Uterus (tissue), 4 donors: Measurements from ENCODE around the gene LMX1B. TPM values are rescaled to one million over a fixed set of nuclear protein-coding genes. Genes with fewer than 3 reads are reported as not detected.

Experiments
- DNase-seq, 2 donors: peaks; one replicate each; pipeline ENCODE4 v3.0.0-alpha.2; 2019 to 2020
- H3K27ac ChIP-seq, 2 donors: fragments of 200-600 bp; sonication (generic); 1 replicate in 1 of 2; 2 replicates in 1 of 2; pipeline ENCODE4 v1.5.1; 2016 to 2018
- H3K27me3 ChIP-seq, 2 donors: fragments of 200-600 bp; sonication (generic); one replicate each; pipeline ENCODE4 v1.5.1; 2018 to 2019; ENCODE audit warnings: control low read depth in 1 of 2
- H3K36me3 ChIP-seq, 2 donors: fragments of 200-600 bp; sonication (generic); one replicate each; pipeline ENCODE4 v1.5.1; 2019; ENCODE audit warnings: control low read depth in 1 of 2
- H3K4me1 ChIP-seq, 2 donors: fragments of 200-600 bp; sonication (generic); one replicate each; pipeline ENCODE4 v1.5.1; 2018 to 2019; ENCODE audit warnings: control low read depth in 1 of 2
- H3K4me3 ChIP-seq, 2 donors: fragments of 200-600 bp; sonication (generic); 1 replicate in 1 of 2; 2 replicates in 1 of 2; pipeline ENCODE4 v1.5.1; 2018 to 2019; ENCODE audit warnings: mild to moderate bottlenecking in 1 of 2
- H3K9me3 ChIP-seq, 2 donors: fragments of 200-600 bp; sonication (generic); one replicate each; pipeline ENCODE4 v1.5.1; 2019; ENCODE audit warnings: control low read depth in 1 of 2
- POLR2A ChIP-seq, 2 donors: fragments of 450-650 bp; IDR thresholded peaks; one replicate each; pipeline ENCODE4 v1.6.1; 2016; ENCODE audit warnings: antibody characterized with exemption in 2 of 2, mild to moderate bottlenecking in 1 of 2, moderate library complexity in 1 of 2
- intact Hi-C: fragments of 100-400 bp; cut with DNase I; formaldehyde crosslinking; loops from one replicate; pipeline ENCODE4 v1.15.1; 2023; ENCODE audit warnings: low total_unique reads
- total RNA-seq, 4 donors: library from RNA; depleted of rRNA in 3 of 4; stranded (reverse); fragments of >200 nt in 3 of 4; gene quantifications; one replicate each; pipeline versions ENCODE4 v1.1.0 to v1.2.4, GENCODE V29; 2014 to 2023
- TF ChIP-seq, protein P1 (sequence below), 4 experiments: fragments of 200-600 bp in 2 of 4; fragments of 450-650 bp in 2 of 4; sonication (generic) in 2 of 4; IDR thresholded peaks; one replicate each; pipeline ENCODE4 v1.5.1; 2016 to 2019; ENCODE audit warnings: antibody characterized with exemption in 4 of 4, mild to moderate bottlenecking in 2 of 4, moderate library complexity in 1 of 4
- donor health status: DM: yes; HTN: yes; CAD: no.

LMX1B gene
- total RNA-seq, 4 donors from 2014 or later: not detected

GRCh38 chr9:126635061-126635460, 21.3 kb downstream of the LMX1B start:
- Histone ChIP-seq H3K9me3 (no peaks in the 10 kb centered on the region), H3K27ac (no peak overlapping the region), H3K36me3 (no peaks in the 10 kb centered on the region), H3K27me3 (peaks cover 0 to 20% of the 10 kb centered on the region in 2 donors), H3K4me3 (no peak overlapping the region), H3K4me1 (peaks cover 0 to 3% of the 10 kb centered on the region in 2 donors)
- intact Hi-C loops: no loop called here
- TF ChIP-seq POLR2A (IDR thresholded peaks at IDR 0.05): no peak
- TF ChIP-seq, protein P1, sequence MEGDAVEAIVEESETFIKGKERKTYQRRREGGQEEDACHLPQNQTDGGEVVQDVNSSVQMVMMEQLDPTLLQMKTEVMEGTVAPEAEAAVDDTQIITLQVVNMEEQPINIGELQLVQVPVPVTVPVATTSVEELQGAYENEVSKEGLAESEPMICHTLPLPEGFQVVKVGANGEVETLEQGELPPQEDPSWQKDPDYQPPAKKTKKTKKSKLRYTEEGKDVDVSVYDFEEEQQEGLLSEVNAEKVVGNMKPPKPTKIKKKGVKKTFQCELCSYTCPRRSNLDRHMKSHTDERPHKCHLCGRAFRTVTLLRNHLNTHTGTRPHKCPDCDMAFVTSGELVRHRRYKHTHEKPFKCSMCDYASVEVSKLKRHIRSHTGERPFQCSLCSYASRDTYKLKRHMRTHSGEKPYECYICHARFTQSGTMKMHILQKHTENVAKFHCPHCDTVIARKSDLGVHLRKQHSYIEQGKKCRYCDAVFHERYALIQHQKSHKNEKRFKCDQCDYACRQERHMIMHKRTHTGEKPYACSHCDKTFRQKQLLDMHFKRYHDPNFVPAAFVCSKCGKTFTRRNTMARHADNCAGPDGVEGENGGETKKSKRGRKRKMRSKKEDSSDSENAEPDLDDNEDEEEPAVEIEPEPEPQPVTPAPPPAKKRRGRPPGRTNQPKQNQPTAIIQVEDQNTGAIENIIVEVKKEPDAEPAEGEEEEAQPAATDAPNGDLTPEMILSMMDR (IDR thresholded peaks at IDR 0.05): no peak
- no peak for DNase-seq

- no peak overlapping the region for H3K4me3 ChIP-seq
- no peak for TF ChIP-seq POLR2A (IDR thresholded peaks at IDR 0.05)
- TF ChIP-seq, protein P1 (IDR thresholded peaks at IDR 0.05): no peak
- no peak for DNase-seq
- intact Hi-C loops: no loop called here
- peaks cover 0 to 3% of the 10 kb centered on the region in 2 donors for H3K4me1 ChIP-seq
- no peaks in the 10 kb centered on the region for H3K9me3 ChIP-seq
- no peaks in the 10 kb centered on the region for H3K36me3 ChIP-seq
- H3K27ac ChIP-seq: no peak overlapping the region
- peaks cover 0 to 20% of the 10 kb centered on the region in 2 donors for H3K27me3 ChIP-seq
Observed at GRCh38 chr9:126635661-126636439, 22.1 kb downstream of the LMX1B start.

DNA sequence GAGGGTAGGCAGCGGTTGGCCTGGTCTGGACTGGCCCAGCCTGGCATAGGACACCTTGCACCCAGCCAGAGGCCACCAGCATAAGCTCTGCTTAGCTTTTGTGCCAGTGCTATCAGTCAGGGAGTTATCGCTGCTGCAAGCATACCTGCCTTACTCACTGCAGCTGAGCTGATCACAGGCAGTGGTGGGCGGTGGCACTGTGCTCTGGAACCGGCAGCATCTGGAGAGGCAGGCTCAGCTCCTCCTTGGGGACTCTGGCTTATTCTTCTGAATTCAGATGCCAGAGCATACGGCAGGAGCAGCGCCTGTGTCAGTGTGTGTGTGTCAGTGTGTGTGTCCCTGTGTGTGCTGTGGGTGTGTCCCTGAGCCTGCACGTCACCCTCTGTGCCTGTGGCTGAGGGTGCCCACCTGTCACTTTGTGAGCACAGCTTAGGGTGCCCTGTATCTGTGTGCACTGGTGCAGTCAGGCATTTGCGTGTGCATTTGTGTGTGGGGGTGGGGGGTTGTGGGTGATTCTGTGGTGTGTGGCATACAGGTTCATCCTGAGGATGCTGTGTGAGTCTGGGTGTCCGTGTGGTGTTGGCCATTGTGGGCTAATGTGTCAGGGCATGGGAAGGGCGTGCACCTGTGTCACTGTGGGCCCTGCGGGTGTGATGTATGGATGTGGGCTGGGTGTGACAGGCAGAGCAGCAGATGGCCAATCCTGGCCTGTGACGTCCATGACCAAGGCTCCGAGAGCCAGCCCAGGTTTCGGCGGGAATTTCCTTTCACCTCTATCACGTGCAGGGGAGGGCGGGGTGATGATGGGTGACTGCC, 23.5 kb downstream of the LMX1B start:
- no peaks in the 10 kb centered on the region for H3K36me3 ChIP-seq
- H3K4me1 ChIP-seq: peaks cover 0 to 3% of the 10 kb centered on the region in 2 donors
- no peak for TF ChIP-seq POLR2A (IDR thresholded peaks at IDR 0.05)
- TF ChIP-seq, protein P1 (IDR thresholded peaks at IDR 0.05): no peak
- peaks cover 0 to 20% of the 10 kb centered on the region in 2 donors for H3K27me3 ChIP-seq
- no peak overlapping the region for H3K4me3 ChIP-seq
- H3K27ac ChIP-seq: no peak overlapping the region
- no peaks in the 10 kb centered on the region for H3K9me3 ChIP-seq
- intact Hi-C loops: no loop called here
- DNase-seq: no peak

DNA sequence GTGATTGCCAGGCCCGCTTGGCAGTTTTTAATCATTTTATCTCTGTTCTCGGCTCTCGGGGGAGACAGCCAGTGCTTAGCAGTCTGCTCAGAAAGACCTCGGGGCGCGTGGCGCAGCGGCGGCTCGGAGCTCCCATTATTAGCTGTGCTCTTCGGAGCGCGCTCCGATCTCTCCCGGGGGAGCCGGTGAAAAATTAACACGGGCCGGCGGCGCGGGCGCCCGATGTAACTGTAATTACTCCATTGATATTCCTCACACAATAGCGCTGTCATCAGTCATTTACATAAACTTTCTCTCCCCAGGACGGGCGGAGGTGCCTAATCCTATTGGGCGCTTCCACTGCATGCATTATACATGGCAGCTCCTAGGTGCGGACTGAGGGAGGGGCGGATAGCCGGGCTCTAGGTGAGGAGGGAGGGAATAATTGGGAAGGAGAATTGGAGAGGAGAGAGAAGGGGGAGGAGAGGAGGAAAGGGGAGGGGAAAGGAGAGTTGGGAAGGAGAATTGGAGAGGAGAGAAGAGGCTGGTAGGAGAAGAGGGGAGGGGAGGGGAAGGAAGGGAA, 24.9 kb downstream of the LMX1B start:
- no peaks in the 10 kb centered on the region for H3K36me3 ChIP-seq
- no peak for TF ChIP-seq POLR2A (IDR thresholded peaks at IDR 0.05)
- TF ChIP-seq, protein P1 (IDR thresholded peaks at IDR 0.05): no peak
- no peak overlapping the region for H3K4me3 ChIP-seq
- H3K9me3 ChIP-seq: no peaks in the 10 kb centered on the region
- no peak for DNase-seq
- intact Hi-C loops: no loop called here
- H3K27ac ChIP-seq: no peak overlapping the region
- peaks cover 0 to 22% of the 10 kb centered on the region in 2 donors for H3K27me3 ChIP-seq
- peaks cover 0 to 3% of the 10 kb centered on the region in 2 donors for H3K4me1 ChIP-seq
